NT2/D1 (cell line): Measurements from ENCODE around the gene PGAM5.
"Not testable (repeated sequence)": the region's sequence is repeated elsewhere in the genome, so short reads cannot be mapped to it uniquely, and the experiment has no call there.

Experiments used
- DNase-seq: peaks from one replicate; pipeline ENCODE4 v3.0.0-alpha.2; 2011; ENCODE audit warnings: low read depth, low spot score
- H3K27me3 ChIP-seq: 2 replicates; pipeline ENCODE4 v1.6.0; 2011; ENCODE audit warnings: mild to moderate bottlenecking; ENCODE audit not compliant: insufficient read length, insufficient read depth
- H3K36me3 ChIP-seq: 2 replicates; pipeline ENCODE4 v1.6.1; 2011; ENCODE audit warnings: mild to moderate bottlenecking, low read length, mixed read lengths; ENCODE audit not compliant: insufficient read depth, insufficient read length
- H3K4me1 ChIP-seq: 2 replicates; pipeline ENCODE4 v1.5.1; 2011; ENCODE audit not compliant: insufficient read depth, insufficient read length
- H3K4me3 ChIP-seq: 2 replicates; pipeline ENCODE4 v1.5.1; 2011; ENCODE audit warnings: low read depth; ENCODE audit not compliant: insufficient read length
- H3K9ac ChIP-seq: 2 replicates; pipeline ENCODE4 v1.6.0; 2011; ENCODE audit warnings: low read depth; ENCODE audit not compliant: insufficient read length
- H3K9me3 ChIP-seq: 2 replicates; pipeline ENCODE4 v1.5.1; 2011; ENCODE audit warnings: mild to moderate bottlenecking, low read length; ENCODE audit not compliant: insufficient read depth
- SUZ12 ChIP-seq: IDR thresholded peaks from 2 replicates; pipeline ENCODE4 v1.6.1; 2011; ENCODE audit not compliant: insufficient read length, insufficient read depth; ENCODE audit errors: extremely low read depth
- YY1 ChIP-seq: IDR thresholded peaks from 2 replicates; pipeline ENCODE4 v1.6.1; 2011; ENCODE audit not compliant: insufficient read length, insufficient read depth
- ZNF274 ChIP-seq: IDR thresholded peaks from 2 replicates; pipeline ENCODE4 v1.6.1; 2011; ENCODE audit warnings: mild to moderate bottlenecking, low read depth, low read length

PGAM5 gene

GRCh38 chr12:132741620-132742019 is 31.0 kb downstream of the PGAM5 start:
- Histone ChIP-seq H3K9me3 (no peaks in the 10 kb centered on the region), H3K9ac (no peak overlapping the region), H3K27me3 (no peaks in the 10 kb centered on the region), H3K4me3 (no peak overlapping the region), H3K4me1 (no peaks in the 10 kb centered on the region), H3K36me3 (peaks cover 94% of the 10 kb centered on the region)
- TF ChIP-seq SUZ12 = no peak
- DNase-seq = no peak

GRCh38 chr12:132743831-132744230 is 33.2 kb downstream of the PGAM5 start:
- H3K4me1 ChIP-seq = no peaks in the 10 kb centered on the region
- H3K36me3 ChIP-seq = peaks cover 96% of the 10 kb centered on the region
- no peak overlapping the region for H3K9ac ChIP-seq
- TF ChIP-seq ZNF274 = no peak
- TF ChIP-seq YY1 = no peak
- TF ChIP-seq SUZ12 = no peak
- no peaks in the 10 kb centered on the region for H3K27me3 ChIP-seq
- no peaks in the 10 kb centered on the region for H3K9me3 ChIP-seq
- no peak for DNase-seq
- H3K4me3 ChIP-seq = no peak overlapping the region

GRCh38 chr12:132746613-132747012 is 36.0 kb downstream of the PGAM5 start:
- H3K36me3 ChIP-seq = peaks cover 94% of the 10 kb centered on the region
- H3K9ac ChIP-seq = no peak overlapping the region
- TF ChIP-seq SUZ12 (no peak), ZNF274 (no peak), YY1 (no peak)
- H3K9me3 ChIP-seq = no peaks in the 10 kb centered on the region
- H3K27me3 ChIP-seq = no peaks in the 10 kb centered on the region
- H3K4me1 ChIP-seq = no peaks in the 10 kb centered on the region
- H3K4me3 ChIP-seq = no peak overlapping the region
- DNase-seq = no peak

- Histone ChIP-seq H3K4me3 (no peak overlapping the region), H3K36me3 (peaks cover 94% of the 10 kb centered on the region), H3K9me3 (no peaks in the 10 kb centered on the region), H3K4me1 (no peaks in the 10 kb centered on the region), H3K9ac (no peak overlapping the region), H3K27me3 (no peaks in the 10 kb centered on the region)
- no peak for DNase-seq
- TF ChIP-seq ZNF274 = no peak
- TF ChIP-seq SUZ12 = no peak
- TF ChIP-seq YY1 = no peak
Measured at GRCh38 chr12:132747395-132747794, 36.8 kb downstream of the PGAM5 start.

- DNase-seq = no peak
- H3K36me3 ChIP-seq = peaks cover 94% of the 10 kb centered on the region
- TF ChIP-seq YY1 = no peak
- TF ChIP-seq ZNF274 = no peak
- no peak overlapping the region for H3K4me3 ChIP-seq
- H3K9ac ChIP-seq = no peak overlapping the region
- H3K27me3 ChIP-seq = no peaks in the 10 kb centered on the region
- H3K4me1 ChIP-seq = no peaks in the 10 kb centered on the region
- no peaks in the 10 kb centered on the region for H3K9me3 ChIP-seq
Measured at GRCh38 chr12:132747896-132748295, 37.3 kb downstream of the PGAM5 start.

- no peak for DNase-seq
- Histone ChIP-seq H3K4me3 (no peak overlapping the region), H3K36me3 (peaks cover 94% of the 10 kb centered on the region), H3K9me3 (no peaks in the 10 kb centered on the region), H3K27me3 (no peaks in the 10 kb centered on the region), H3K9ac (no peak overlapping the region), H3K4me1 (no peaks in the 10 kb centered on the region)
- TF ChIP-seq SUZ12 (no peak), ZNF274 (no peak), YY1 (no peak)
Measured at GRCh38 chr12:132748319-132748718, 37.7 kb downstream of the PGAM5 start.

- not testable (repeated sequence) for DNase-seq
Measured at GRCh38 chr12:132753670-132754069, 43.0 kb downstream of the PGAM5 start.

GRCh38 chr12:132754160-132754932 is 43.7 kb downstream of the PGAM5 start:
- peaks cover 93% of the 10 kb centered on the region for H3K36me3 ChIP-seq
- no peaks in the 10 kb centered on the region for H3K9me3 ChIP-seq
- TF ChIP-seq YY1 (no peak), ZNF274 (no peak), SUZ12 (no peak)
- no peaks in the 10 kb centered on the region for H3K4me1 ChIP-seq
- H3K27me3 ChIP-seq = no peaks in the 10 kb centered on the region
- H3K9ac ChIP-seq = no peak overlapping the region
- DNase-seq = no peak
- no peak overlapping the region for H3K4me3 ChIP-seq

More at GRCh38 chr12:132753670-132754069, 43.0 kb downstream of the PGAM5 start:
- not testable (repeated sequence) for H3K4me1 ChIP-seq, H3K4me3 ChIP-seq, H3K9me3 ChIP-seq, H3K27me3 ChIP-seq, H3K9ac ChIP-seq
- H3K36me3 ChIP-seq = peaks cover 92% of the 10 kb centered on the region

- not testable (repeated sequence) for H3K4me1 ChIP-seq, H3K9ac ChIP-seq
Measured at GRCh38 chr12:132758825-132759224, 48.2 kb downstream of the PGAM5 start.

More at GRCh38 chr12:132758825-132759224, 48.2 kb downstream of the PGAM5 start:
- H3K4me3 ChIP-seq, H3K9me3 ChIP-seq, H3K27me3 ChIP-seq, DNase-seq: not testable (repeated sequence)
- peaks cover 58% of the 10 kb centered on the region for H3K36me3 ChIP-seq
